Measurements from ENCODE around the gene CNN1.

DNA sequence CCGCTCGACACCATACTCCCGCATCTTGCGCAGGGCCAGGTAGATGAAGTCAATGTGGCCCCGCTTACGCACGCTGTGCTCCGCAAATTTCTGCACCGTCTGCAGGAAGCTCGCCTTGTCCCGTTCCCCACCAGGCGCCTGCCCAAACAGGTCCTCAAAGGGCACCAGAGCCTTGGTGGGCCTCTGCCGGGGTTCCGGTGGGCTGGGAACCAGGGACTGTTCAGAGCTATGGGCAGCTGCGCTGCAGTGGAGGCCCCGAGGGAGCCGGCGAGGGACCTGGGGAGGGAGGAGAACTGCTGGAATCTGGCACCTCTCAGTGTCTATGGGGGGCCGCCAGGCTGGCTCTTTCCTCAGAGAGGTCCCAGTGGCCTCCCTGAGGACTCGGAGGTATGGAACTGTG lies 24.7 kb upstream of the CNN1 start:
- TF ChIP-seq CC2D1A (CRISPR knock-in tag; IDR thresholded peaks at IDR 0.05) = no peak
- TF ChIP-seq, protein P1, sequence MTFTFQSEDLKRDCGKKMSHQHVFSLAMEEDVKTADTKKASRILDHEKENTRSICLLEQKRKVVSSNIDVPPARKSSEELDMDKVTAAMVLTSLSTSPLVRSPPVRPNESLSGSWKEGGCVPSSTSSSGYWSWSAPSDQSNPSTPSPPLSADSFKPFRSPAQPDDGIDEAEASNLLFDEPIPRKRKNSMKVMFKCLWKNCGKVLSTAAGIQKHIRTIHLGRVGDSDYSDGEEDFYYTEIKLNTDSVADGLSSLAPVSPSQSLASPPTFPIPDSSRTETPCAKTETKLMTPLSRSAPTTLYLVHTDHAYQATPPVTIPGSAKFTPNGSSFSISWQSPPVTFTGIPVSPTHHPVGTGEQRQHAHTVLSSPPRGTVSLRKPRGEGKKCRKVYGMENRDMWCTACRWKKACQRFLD (CRISPR knock-in tag; IDR thresholded peaks at IDR 0.05; ENCODE audit: borderline replicate concordance) = no peak
- no peak for TF ChIP-seq SMC3 (IDR thresholded peaks at IDR 0.05; ENCODE audit: low read length)
- TF ChIP-seq NFRKB (IDR thresholded peaks at IDR 0.05) = no peak
- no peak for TF ChIP-seq POLR2AphosphoS5 (IDR thresholded peaks at IDR 0.05; ENCODE audit: low read depth, low read length)
- no peak for TF ChIP-seq PAX8 (CRISPR knock-in tag; IDR thresholded peaks at IDR 0.05; ENCODE audit: borderline replicate concordance)
- TF ChIP-seq, protein P2, sequence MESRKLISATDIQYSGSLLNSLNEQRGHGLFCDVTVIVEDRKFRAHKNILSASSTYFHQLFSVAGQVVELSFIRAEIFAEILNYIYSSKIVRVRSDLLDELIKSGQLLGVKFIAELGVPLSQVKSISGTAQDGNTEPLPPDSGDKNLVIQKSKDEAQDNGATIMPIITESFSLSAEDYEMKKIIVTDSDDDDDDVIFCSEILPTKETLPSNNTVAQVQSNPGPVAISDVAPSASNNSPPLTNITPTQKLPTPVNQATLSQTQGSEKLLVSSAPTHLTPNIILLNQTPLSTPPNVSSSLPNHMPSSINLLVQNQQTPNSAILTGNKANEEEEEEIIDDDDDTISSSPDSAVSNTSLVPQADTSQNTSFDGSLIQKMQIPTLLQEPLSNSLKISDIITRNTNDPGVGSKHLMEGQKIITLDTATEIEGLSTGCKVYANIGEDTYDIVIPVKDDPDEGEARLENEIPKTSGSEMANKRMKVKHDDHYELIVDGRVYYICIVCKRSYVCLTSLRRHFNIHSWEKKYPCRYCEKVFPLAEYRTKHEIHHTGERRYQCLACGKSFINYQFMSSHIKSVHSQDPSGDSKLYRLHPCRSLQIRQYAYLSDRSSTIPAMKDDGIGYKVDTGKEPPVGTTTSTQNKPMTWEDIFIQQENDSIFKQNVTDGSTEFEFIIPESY (CRISPR knock-in tag; IDR thresholded peaks at IDR 0.05) = no peak

Data from HepG2 (cell line).